Muscle layer of colon (tissue), 2 donors: ENCODE measurements around the gene SGMS1.
"Not testable (repeated sequence)": the region's sequence is repeated elsewhere in the genome, so short reads cannot be mapped to it uniquely, and the experiment has no call there.

ENCODE experiments used
- H3K27ac ChIP-seq: one replicate; pipeline ENCODE4 v1.7.0; 2013; ENCODE audit warnings: low read depth, mild to moderate bottlenecking, low read length, moderate library complexity
- H3K27me3 ChIP-seq, 2 donors: one replicate each; pipeline ENCODE4 v1.7.0; 2013; ENCODE audit warnings: low read length in 2 of 2, mild to moderate bottlenecking in 2 of 2; ENCODE audit not compliant: insufficient read depth in 2 of 2, control insufficient read depth in 1 of 2
- H3K36me3 ChIP-seq: one replicate; pipeline ENCODE4 v1.7.0; 2013; ENCODE audit warnings: mild to moderate bottlenecking, low read length; ENCODE audit not compliant: insufficient read depth
- H3K4me1 ChIP-seq: one replicate; pipeline ENCODE4 v1.7.0; 2013; ENCODE audit warnings: mild to moderate bottlenecking, low read length; ENCODE audit not compliant: insufficient read depth
- H3K4me3 ChIP-seq, 2 donors: one replicate each; pipeline ENCODE4 v1.7.0; 2013; ENCODE audit warnings: low read length in 2 of 2, low read depth in 1 of 2, mild to moderate bottlenecking in 1 of 2, moderate library complexity in 1 of 2
- H3K9ac ChIP-seq: one replicate; pipeline ENCODE4 v1.7.0; 2013; ENCODE audit warnings: low read length
- H3K9me3 ChIP-seq: one replicate; pipeline ENCODE4 v1.7.0; 2013; ENCODE audit warnings: mild to moderate bottlenecking, low read length
- donor health status: abdominal sarcoma.
- donor health status: Adenocarcinoma of cecum.

The SGMS1 gene

GRCh38 chr10:50461834-50462233, 161.9 kb downstream of the SGMS1 start:
- H3K27ac ChIP-seq = no peak overlapping the region
- H3K9me3 ChIP-seq = no peaks in the 10 kb centered on the region
- peaks cover 5% of the 10 kb centered on the region for H3K4me1 ChIP-seq
- no peaks in the 10 kb centered on the region for H3K36me3 ChIP-seq
- H3K27me3 ChIP-seq = no peaks in the 10 kb centered on the region
- no peak overlapping the region for H3K4me3 ChIP-seq
- no peak overlapping the region for H3K9ac ChIP-seq

GRCh38 chr10:50461123-50461522, 162.6 kb downstream of the SGMS1 start:
- H3K27me3 ChIP-seq = no peaks in the 10 kb centered on the region
- H3K4me3 ChIP-seq = no peak overlapping the region
- H3K36me3 ChIP-seq = no peaks in the 10 kb centered on the region
- no peak overlapping the region for H3K9ac ChIP-seq
- H3K9me3 ChIP-seq = no peaks in the 10 kb centered on the region
- peaks cover 5% of the 10 kb centered on the region for H3K4me1 ChIP-seq
- no peak overlapping the region for H3K27ac ChIP-seq

DNA sequence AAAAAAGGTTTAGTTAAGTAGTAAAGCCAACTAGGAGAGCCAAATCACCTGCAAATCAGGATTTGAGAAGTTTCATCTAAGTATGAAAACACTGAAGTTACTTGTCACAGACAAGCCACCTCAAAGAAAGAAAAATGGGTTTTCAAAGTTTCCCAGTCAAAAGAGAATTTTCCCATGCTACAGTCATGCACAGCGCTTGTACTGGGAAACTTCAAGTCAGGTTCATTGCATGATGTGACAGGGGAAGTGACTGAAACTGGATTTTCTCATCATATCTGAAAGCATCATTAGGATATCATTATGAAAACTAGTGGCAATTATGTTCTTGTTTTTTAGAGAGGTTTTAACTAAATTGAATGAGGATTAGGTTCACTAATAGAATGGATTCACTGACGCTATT, 167.0 kb downstream of the SGMS1 start:
- Histone ChIP-seq H3K4me1 (no peaks in the 10 kb centered on the region), H3K9me3 (no peaks in the 10 kb centered on the region), H3K4me3 (no peak overlapping the region), H3K9ac (no peak overlapping the region), H3K27me3 (no peaks in the 10 kb centered on the region), H3K36me3 (no peaks in the 10 kb centered on the region), H3K27ac (no peak overlapping the region)

- no peak overlapping the region for H3K9ac ChIP-seq
- H3K27ac ChIP-seq = no peak overlapping the region
- H3K4me1 ChIP-seq = peaks cover 7% of the 10 kb centered on the region
- H3K4me3 ChIP-seq = no peak overlapping the region
- H3K9me3 ChIP-seq = no peaks in the 10 kb centered on the region
- no peaks in the 10 kb centered on the region for H3K36me3 ChIP-seq
- no peaks in the 10 kb centered on the region for H3K27me3 ChIP-seq
Observed at GRCh38 chr10:50453940-50454339, 169.8 kb downstream of the SGMS1 start.

- Histone ChIP-seq H3K4me1 (peaks cover 7% of the 10 kb centered on the region), H3K27me3 (no peaks in the 10 kb centered on the region), H3K4me3 (no peak overlapping the region), H3K9me3 (no peaks in the 10 kb centered on the region), H3K27ac (no peak overlapping the region), H3K9ac (no peak overlapping the region), H3K36me3 (no peaks in the 10 kb centered on the region)
Observed at GRCh38 chr10:50452603-50453002, 171.2 kb downstream of the SGMS1 start.

- H3K36me3 ChIP-seq = no peaks in the 10 kb centered on the region
- H3K4me3 ChIP-seq = no peak overlapping the region
- no peaks in the 10 kb centered on the region for H3K27me3 ChIP-seq
- H3K27ac ChIP-seq = no peak overlapping the region
- no peaks in the 10 kb centered on the region for H3K9me3 ChIP-seq
- H3K9ac ChIP-seq = no peak overlapping the region
- H3K4me1 ChIP-seq = peaks cover 7% of the 10 kb centered on the region
Observed at GRCh38 chr10:50447691-50448090, 176.1 kb downstream of the SGMS1 start.

DNA sequence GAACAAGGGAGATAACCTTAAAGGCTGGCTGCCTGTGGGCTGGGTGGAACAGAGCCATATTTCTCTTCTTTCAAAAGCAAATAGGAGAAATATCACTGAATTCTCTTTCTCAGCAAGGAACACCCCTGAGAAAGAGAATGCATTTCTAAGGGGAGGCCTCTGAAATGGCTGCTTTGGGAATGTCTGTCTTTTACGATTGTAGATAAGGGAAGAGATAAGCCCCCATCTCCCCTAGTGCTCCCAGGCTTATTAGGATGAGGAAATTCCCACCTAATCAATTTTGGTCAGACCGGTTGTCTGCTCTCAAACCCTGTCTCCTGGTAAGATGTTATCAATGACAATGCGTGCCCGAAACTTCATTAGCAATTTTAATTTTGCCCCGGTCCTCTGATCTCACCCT, 178.0 kb downstream of the SGMS1 start:
- not testable (repeated sequence) for H3K27me3 ChIP-seq, H3K4me1 ChIP-seq, H3K9me3 ChIP-seq, H3K27ac ChIP-seq, H3K36me3 ChIP-seq, H3K4me3 ChIP-seq, H3K9ac ChIP-seq

GRCh38 chr10:50440489-50440888, 183.3 kb downstream of the SGMS1 start:
- no peak overlapping the region for H3K4me3 ChIP-seq
- H3K4me1 ChIP-seq = peaks cover 11% of the 10 kb centered on the region
- H3K36me3 ChIP-seq = no peaks in the 10 kb centered on the region
- H3K27ac ChIP-seq = no peak overlapping the region
- H3K9me3 ChIP-seq = no peaks in the 10 kb centered on the region
- no peaks in the 10 kb centered on the region for H3K27me3 ChIP-seq
- H3K9ac ChIP-seq = no peak overlapping the region

- no peak overlapping the region for H3K9ac ChIP-seq
- no peaks in the 10 kb centered on the region for H3K27me3 ChIP-seq
- H3K27ac ChIP-seq = no peak overlapping the region
- H3K9me3 ChIP-seq = no peaks in the 10 kb centered on the region
- H3K36me3 ChIP-seq = no peaks in the 10 kb centered on the region
- peaks cover 11% of the 10 kb centered on the region for H3K4me1 ChIP-seq
- no peak overlapping the region for H3K4me3 ChIP-seq
Observed at GRCh38 chr10:50439806-50440205, 183.9 kb downstream of the SGMS1 start.

- Histone ChIP-seq H3K4me1 (peaks cover 11% of the 10 kb centered on the region), H3K27me3 (no peaks in the 10 kb centered on the region), H3K36me3 (no peaks in the 10 kb centered on the region), H3K9ac (no peak overlapping the region), H3K9me3 (no peaks in the 10 kb centered on the region), H3K27ac (no peak overlapping the region), H3K4me3 (no peak overlapping the region)
Observed at GRCh38 chr10:50439187-50439586, 184.6 kb downstream of the SGMS1 start.

GRCh38 chr10:50438049-50438936, 185.5 kb downstream of the SGMS1 start:
- no peak overlapping the region for H3K27ac ChIP-seq
- no peak overlapping the region for H3K9ac ChIP-seq
- no peak overlapping the region for H3K4me3 ChIP-seq
- no peaks in the 10 kb centered on the region for H3K27me3 ChIP-seq
- H3K4me1 ChIP-seq = peaks cover 11% of the 10 kb centered on the region
- no peaks in the 10 kb centered on the region for H3K9me3 ChIP-seq
- no peaks in the 10 kb centered on the region for H3K36me3 ChIP-seq

- Histone ChIP-seq H3K9me3 (no peaks in the 10 kb centered on the region), H3K9ac (no peak overlapping the region), H3K27me3 (no peaks in the 10 kb centered on the region), H3K36me3 (no peaks in the 10 kb centered on the region), H3K4me3 (no peak overlapping the region), H3K4me1 (peaks cover 11% of the 10 kb centered on the region), H3K27ac (no peak overlapping the region)
Observed at GRCh38 chr10:50437248-50437647, 186.5 kb downstream of the SGMS1 start.
